ENCODE data around the gene SEMA3B.

Gene SEMA3B

GRCh38 chr3:50266836-50267235 is 2.1 kb upstream of the SEMA3B start:
- H3K4me3 ChIP-seq (ENCODE audit: low read depth, low read length), result peak overlapping the region; percentile 65
- TF ChIP-seq, protein P1, sequence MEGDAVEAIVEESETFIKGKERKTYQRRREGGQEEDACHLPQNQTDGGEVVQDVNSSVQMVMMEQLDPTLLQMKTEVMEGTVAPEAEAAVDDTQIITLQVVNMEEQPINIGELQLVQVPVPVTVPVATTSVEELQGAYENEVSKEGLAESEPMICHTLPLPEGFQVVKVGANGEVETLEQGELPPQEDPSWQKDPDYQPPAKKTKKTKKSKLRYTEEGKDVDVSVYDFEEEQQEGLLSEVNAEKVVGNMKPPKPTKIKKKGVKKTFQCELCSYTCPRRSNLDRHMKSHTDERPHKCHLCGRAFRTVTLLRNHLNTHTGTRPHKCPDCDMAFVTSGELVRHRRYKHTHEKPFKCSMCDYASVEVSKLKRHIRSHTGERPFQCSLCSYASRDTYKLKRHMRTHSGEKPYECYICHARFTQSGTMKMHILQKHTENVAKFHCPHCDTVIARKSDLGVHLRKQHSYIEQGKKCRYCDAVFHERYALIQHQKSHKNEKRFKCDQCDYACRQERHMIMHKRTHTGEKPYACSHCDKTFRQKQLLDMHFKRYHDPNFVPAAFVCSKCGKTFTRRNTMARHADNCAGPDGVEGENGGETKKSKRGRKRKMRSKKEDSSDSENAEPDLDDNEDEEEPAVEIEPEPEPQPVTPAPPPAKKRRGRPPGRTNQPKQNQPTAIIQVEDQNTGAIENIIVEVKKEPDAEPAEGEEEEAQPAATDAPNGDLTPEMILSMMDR (conservative IDR thresholded peaks at IDR 0.05; ENCODE audit: low read depth, low read length), result no peak
- DNase-seq (ENCODE audit: low read depth), result no peak

DNA sequence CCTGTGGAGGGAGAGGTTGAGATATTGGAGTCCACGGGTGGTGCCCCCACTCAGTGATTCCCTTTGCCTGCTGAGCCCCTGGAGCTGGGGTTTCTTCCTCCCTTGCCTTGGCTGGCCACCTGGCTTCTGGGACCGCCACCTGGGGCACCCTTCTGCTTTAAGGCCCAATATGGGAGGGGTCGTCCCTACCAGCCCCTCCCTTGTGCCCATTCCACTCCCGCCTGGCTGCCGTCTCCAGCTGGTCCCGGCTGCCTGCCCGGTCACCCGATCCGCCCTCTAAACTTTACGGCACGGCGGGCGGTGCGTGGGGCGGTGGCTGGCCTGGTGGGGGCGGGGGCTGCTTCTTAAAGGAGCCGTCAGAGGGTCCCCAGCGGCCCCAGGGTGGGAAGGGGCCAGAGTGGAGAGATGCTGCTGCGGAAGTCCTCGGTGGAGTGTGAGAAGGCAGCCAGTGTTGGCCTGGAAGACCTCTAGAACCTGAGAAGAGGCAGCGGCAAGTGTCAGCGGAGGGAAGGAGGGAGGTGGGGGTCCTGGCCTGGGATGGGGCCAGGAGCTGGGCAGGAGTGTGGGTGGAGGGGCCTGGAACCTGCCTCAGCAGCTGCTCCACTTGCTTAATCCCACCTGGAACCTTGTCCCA is 1.6 kb upstream of the SEMA3B start:
- H3K4me3 ChIP-seq (ENCODE audit: low read depth, low read length), result peak overlapping the region; percentile 65
- peak; percentile 46 for DNase-seq (ENCODE audit: low read depth)
- TF ChIP-seq, protein P1 (conservative IDR thresholded peaks at IDR 0.05; ENCODE audit: low read depth, low read length), result no peak

DNA sequence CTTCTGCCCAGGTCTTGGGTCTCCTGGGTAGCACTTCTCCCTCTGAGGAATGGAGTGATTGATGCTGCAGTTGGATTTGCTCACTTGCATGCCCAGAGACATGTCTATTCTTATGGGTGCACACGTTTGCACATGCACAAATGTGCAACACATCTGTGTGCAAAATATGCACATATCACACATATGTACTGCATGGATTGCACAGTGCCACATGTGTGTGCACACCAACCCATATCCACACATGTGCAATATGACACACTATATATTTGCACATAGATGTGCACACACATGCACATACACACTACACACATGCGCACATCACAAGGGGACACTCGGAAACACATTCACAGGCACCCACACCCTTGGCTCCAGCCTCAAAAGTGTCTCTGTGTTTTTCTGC is 671 bp upstream of the SEMA3B start:
- no peak overlapping the region for H3K4me3 ChIP-seq (ENCODE audit: low read depth, low read length)
- TF ChIP-seq, protein P1 (conservative IDR thresholded peaks at IDR 0.05; ENCODE audit: low read depth, low read length), result no peak
- no peak for DNase-seq (ENCODE audit: low read depth)

DNA sequence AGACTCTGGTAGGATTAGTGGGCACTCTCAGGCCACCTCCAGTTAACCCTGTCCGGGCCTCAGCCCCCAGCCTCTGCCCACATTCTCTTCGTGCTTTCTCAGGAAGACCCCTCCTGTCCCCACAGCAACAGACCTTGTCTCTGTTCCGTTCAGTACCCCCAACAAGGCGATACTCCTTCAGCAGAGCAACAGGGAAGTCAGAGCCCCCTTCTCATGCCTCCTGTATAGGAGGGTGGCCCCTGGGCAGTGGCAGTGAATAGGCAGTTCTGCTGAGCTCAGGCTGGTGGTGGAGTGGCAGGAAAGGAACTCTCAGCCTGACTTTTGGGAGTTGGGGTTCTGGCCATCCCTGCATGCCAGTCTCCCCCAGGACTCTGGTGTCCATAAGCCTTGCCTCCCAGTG is 513 bp downstream of the SEMA3B start:
- H3K4me3 ChIP-seq (ENCODE audit: low read depth, low read length), result no peak overlapping the region
- TF ChIP-seq, protein P1 (conservative IDR thresholded peaks at IDR 0.05; ENCODE audit: low read depth, low read length), result no peak
- no peak for DNase-seq (ENCODE audit: low read depth)

GRCh38 chr3:50269977-50270413 is 1.0 kb downstream of the SEMA3B start:
- TF ChIP-seq, protein P1 (conservative IDR thresholded peaks at IDR 0.05; ENCODE audit: low read depth, low read length), result no peak
- H3K4me3 ChIP-seq (ENCODE audit: low read depth, low read length), result no peak overlapping the region
- DNase-seq (ENCODE audit: low read depth), result peak; percentile 18

- no peak overlapping the region for H3K4me3 ChIP-seq (ENCODE audit: low read depth, low read length)
- TF ChIP-seq, protein P1 (conservative IDR thresholded peaks at IDR 0.05; ENCODE audit: low read depth, low read length), result no peak
- no peak for DNase-seq (ENCODE audit: low read depth)
These were observed 1.7 kb downstream of the SEMA3B start for GRCh38 chr3:50270422-50271224.
